AG04449 (cell line): ENCODE data around the gene COMMD4.
"Not testable (repeated sequence)": the region's sequence is repeated elsewhere in the genome, so short reads cannot be mapped to it uniquely, and the experiment has no call there.

Source experiments
- CTCF ChIA-PET: fragments of 350-600 bp; formaldehyde crosslinking; extraction: SDS; loops from one replicate; lab custom pipeline; 2021; ENCODE audit warnings: antibody characterized with exemption; lab: Yijun Ruan, JAX
- POLR2A ChIA-PET: fragments of 400-600, 350-600 bp; formaldehyde crosslinking; extraction: SDS; loops from one replicate; lab custom pipeline; 2020; ENCODE audit warnings: antibody characterized with exemption, inconsistent platforms; lab: Yijun Ruan, JAX
- DNase-seq: peaks from one replicate; pipeline ENCODE4 v3.0.0-alpha.2; 2010; ENCODE audit warnings: low read depth, low spot score
- H3K4me3 ChIP-seq: 2 replicates; pipeline ENCODE4 v1.5.1; 2011; ENCODE audit warnings: low read depth, mild to moderate bottlenecking, control low read depth, low read length
- TF ChIP-seq, protein P1 (sequence below): IDR thresholded peaks from one replicate; pipeline ENCODE4 v1.5.1; 2011; ENCODE audit warnings: mild to moderate bottlenecking, moderate library complexity, low read length, control low read depth, inconsistent platforms; ENCODE audit not compliant: insufficient read depth; ENCODE audit errors: missing control alignments

COMMD4 gene

DNA sequence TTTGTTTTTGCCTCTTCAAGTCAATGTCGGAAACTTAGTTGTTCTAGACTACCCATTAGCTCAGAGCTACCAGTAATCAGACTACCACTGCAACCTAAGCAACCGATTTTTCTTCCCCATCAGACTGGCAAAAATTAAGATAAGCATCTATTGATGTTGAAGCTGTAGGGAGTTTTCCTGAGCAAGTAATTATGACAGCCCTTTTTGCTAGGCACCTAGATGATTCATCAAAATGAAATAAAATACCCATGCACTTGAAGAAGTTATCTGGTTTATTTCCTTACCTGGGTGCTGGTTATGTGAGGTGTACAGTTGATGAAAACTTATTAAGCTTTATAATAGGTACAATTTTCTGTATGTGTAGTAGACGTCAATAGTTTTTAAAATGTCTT is 554 bp upstream of the COMMD4 start:
- H3K4me3 ChIP-seq: peak overlapping the region; percentile 89
- TF ChIP-seq, protein P1, sequence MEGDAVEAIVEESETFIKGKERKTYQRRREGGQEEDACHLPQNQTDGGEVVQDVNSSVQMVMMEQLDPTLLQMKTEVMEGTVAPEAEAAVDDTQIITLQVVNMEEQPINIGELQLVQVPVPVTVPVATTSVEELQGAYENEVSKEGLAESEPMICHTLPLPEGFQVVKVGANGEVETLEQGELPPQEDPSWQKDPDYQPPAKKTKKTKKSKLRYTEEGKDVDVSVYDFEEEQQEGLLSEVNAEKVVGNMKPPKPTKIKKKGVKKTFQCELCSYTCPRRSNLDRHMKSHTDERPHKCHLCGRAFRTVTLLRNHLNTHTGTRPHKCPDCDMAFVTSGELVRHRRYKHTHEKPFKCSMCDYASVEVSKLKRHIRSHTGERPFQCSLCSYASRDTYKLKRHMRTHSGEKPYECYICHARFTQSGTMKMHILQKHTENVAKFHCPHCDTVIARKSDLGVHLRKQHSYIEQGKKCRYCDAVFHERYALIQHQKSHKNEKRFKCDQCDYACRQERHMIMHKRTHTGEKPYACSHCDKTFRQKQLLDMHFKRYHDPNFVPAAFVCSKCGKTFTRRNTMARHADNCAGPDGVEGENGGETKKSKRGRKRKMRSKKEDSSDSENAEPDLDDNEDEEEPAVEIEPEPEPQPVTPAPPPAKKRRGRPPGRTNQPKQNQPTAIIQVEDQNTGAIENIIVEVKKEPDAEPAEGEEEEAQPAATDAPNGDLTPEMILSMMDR: no peak
- CTCF ChIA-PET: interaction anchor here (1.6 kb wide), 1 partner anchor 306 kb away, joined by 4 read pairs; no protein-coding TSS in a partner anchor
- POLR2A ChIA-PET: no interaction called here
- DNase-seq: no peak

DNA sequence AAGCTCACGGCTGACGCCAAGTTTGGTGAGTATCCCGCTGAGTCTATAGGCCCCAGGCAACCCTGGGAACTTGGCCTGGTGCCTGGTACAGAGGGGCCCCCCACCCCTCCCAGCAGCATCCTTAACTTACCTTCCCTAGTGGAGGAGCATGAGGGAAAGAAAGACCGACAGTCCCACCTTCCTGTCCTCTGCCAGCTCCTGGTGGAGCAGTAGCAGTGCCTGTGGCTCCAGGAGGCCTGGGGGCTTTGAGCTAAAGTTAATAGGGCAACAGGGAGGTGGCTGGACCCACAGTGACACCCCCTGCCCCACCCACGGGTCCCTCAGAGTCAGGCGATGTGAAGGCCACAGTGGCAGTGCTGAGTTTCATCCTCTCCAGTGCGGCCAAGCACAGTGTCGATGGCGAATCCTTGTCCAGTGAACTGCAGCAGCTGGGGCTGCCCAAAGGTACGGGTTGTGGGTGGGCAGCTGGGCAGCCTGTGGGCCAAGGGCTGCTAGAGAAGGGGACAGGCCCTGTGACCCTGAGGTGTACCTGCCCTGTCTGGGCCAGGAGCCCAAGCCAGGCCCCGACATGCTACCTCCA is 2.9 kb downstream of the COMMD4 start:
- POLR2A ChIA-PET: no interaction called here
- TF ChIP-seq, protein P1: no peak
- no peak overlapping the region for H3K4me3 ChIP-seq
- no peak for DNase-seq
- CTCF ChIA-PET: no interaction called here

DNA sequence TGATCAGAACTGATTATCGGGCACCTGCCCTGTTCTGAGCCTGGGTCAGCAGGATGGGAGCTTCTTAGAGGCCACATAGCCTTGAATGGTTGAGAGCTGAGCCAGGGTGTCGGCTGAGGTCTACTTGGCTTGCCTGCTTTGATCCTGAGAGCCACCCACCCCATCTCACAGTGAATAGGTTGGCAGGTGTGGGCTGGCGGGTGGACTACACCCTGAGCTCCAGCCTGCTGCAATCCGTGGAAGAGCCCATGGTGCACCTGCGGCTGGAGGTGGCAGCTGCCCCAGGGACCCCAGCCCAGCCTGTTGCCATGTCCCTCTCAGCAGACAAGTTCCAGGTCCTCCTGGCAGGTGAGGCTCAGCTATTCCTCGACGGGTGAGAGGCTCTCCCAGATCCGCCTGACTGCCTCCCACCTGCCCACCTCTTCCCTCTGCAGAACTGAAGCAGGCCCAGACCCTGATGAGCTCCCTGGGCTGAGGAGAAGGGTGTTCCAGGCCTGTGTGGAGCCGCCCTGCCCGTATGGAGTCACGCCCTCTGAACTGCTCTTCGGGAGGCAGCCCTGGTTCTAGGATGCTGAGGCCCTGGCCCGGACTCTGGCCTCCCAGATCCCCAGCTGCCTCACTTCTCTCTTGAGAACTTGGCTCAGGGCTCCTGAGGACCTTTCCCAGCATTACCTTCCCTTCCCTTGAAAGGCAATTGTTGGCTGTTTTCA is 3.8 kb downstream of the COMMD4 start:
- POLR2A ChIA-PET: no interaction called here
- TF ChIP-seq, protein P1: no peak
- H3K4me3 ChIP-seq: no peak overlapping the region
- no peak for DNase-seq
- CTCF ChIA-PET: no interaction called here

DNA sequence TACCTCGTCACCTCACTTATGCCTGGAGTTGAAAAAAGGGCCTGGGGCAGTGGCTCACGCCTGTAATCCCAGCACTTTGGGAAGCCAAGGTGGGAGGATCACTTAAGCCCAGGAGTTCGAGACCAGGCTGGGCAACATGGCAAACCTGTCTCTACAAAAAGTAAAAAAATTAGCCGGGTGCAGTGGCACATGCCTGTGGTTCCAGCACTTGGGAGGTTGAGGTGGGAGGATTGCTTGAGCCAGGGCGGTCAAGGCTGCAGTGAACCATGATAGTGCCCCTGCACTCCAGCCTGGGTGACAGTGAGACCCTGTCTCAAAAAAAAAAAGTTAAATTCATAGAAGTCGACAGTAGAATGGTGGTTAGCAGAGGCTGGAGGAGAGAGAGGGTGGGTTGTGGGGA is 6.4 kb downstream of the COMMD4 start:
- no peak for DNase-seq
- ChIA-PET CTCF (no interaction called here), POLR2A (no interaction called here)
- TF ChIP-seq, protein P1: no peak
- H3K4me3 ChIP-seq: no peak overlapping the region

DNA sequence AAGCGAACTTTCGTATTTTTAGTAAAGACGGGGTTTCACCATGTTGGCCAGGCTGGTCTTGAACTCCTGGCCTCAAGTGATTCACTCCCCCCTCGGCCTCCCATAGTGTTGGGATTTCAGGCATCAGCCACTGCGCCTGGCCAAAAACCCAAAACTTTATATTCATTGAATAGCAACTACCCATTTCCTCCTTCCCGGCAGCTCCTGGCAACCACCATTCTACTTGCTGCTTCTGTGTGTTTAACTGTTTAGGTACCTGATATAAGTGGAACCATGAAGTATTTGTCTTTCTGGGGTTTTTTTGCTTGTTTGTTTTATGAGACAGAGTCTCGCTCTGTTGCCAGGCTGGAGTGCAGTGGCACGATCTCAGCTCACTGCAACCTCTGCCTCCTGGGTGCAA is 8.1 kb downstream of the COMMD4 start:
- POLR2A ChIA-PET, DNase-seq, CTCF ChIA-PET, H3K4me3 ChIP-seq: not testable (repeated sequence)

- no peak for DNase-seq
- ChIA-PET CTCF (no interaction called here), POLR2A (no interaction called here)
- peak within 1 kb of the TSS; percentile 63 for H3K4me3 ChIP-seq
- TF ChIP-seq, protein P1: no peak
Observed at GRCh38 chr15:75346796-75347221, 10.9 kb downstream of the COMMD4 start, which contains the start of gene NEIL1. Gene NEIL1 (plus strand): TSS chr15:75347039. CDS start chr15:75348906, 1,867 bp downstream.
